Left hindlimb (tissue), 1 donor: ENCODE results near the gene NXPH2.
"Not testable (repeated sequence)": the region's sequence is repeated elsewhere in the genome, so short reads cannot be mapped to it uniquely, and the experiment has no call there.

Source experiments
- DNase-seq: peaks from one replicate; pipeline ENCODE4 v3.0.0-alpha.2; 2018

Gene NXPH2

DNA sequence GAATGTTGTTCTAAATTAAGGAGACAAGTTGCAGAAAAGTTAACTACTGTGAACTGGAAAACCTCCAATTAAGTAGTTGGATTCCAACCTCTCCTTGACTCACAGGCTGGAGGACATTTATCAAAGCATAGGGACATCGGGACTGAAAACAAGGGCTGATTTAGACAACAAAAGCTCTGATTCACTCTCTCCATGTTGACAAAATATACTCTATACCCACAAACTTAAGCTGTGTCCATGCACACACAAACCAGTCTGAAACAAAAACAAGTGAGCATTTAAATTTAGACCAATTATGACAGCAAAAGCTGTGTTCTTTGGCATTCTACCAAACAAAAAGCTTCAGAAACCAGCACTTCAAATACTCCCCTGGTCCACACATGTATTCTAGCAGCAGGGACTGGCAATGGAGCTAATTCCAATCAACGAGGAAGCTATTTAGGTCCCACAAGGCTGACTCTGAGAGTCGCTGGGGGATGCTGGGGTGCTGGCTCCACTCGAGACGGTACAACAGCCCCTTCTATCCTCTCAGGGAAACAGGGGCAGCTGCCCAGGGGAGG is 71.4 kb downstream of the NXPH2 start:
- no peak for DNase-seq

DNA sequence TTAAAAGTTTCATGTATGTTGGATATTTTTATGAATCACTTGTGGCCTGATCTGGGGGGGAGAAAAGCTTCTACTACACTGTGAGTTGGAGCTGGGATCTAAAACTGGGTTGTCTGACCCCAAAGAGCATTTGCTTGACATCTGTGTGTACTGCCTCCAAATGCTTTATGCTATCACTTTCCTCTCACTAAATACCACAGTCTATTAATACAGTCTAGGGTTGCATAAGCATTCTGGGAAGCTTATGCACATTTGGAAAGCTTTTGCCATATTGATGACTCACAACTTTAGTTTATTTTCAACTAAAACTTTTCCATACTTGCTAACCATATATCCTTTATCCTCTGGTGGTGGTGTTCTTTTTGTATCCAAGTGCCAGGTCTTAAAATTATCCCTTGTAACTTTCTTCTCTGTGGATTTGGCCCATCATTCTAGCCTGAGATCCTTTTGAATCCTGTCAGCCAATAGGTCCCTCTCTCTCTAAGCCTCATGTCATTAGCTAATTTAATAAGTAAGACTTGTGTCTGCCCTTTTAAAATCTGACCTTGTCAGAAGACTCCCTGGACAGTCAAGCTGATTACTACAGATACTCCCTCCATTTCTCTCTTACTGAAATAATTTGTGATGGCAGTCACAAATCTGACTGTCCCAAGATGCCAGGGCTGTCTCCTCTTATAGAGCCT is 72.7 kb downstream of the NXPH2 start:
- no peak for DNase-seq

DNA sequence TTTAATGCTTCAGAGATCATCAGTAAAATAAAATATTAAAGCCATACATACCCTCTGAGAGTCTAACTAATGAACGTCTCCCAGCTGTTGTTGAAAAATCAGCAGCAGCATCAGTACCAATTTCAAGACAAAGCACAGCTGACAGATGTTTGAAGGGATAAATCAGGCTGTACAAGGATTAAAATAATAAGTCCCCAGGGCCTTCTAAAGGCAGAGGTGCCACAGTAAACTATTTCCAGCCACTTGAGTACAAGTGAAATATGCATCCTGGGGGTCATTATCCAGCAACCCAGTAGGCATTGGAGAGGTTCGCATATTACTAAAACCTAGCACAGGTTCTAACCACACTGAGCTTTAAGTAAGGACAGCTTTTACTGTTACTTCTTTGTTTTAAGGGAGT is 76.9 kb downstream of the NXPH2 start:
- DNase-seq, result no peak

DNA sequence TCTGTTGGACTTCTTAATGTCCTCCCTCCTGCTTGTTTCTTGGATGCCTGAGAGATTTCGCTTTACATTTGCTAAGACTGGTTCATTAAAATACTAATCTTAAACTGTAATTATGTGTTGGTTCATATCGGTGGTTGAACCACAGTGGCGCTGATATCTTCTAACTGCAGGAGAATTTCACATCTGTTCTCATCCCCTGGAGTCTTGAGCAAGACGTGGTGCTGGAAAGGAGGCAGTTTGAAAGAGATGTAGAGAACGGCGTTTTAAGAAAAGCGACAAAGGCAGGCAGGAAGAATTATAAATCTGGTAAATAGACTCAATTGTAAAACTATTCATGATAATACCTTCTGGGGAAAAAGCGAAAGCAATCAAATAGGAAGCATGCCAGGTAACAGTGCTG is 79.5 kb downstream of the NXPH2 start:
- DNase-seq, result no peak

DNA sequence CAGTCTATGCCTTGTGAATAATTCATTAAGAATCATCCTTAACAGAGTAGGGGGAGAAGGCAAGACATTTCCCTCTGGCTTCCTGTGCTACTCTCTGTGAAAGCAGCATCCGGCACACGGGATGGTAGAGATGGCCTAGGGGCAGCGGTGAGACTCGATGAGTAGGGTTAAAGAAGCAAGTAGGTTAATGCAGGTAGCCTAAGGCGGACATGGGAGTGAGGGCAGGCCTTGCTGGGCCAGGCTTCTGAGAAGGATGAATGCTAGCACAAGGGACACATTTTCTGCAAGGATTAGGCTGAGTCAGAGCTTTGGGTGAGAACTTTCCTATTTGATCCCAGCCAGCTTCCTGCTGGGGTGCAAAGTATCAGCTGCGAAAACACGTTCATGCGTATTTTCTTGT is 80.8 kb downstream of the NXPH2 start:
- no peak for DNase-seq

DNA sequence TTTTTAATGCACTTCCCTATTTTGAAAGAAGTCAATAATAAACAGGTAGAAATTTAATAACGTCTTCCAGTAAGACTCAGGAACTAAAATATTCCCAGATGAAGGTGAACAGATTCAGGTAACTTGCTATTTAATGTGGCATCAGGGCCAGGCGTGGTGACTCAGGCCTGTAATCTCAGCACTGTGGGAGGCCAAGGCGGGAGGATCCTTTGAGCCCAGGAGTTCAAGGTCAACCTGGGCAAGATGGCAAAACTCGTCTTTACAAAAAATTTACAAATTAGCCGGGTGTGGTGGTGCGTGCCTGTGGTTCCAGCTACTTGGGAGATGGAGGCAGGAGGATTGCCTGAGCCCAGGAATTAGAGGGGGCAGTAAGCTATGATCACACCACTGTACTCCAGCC is 81.8 kb downstream of the NXPH2 start:
- no peak for DNase-seq

DNA sequence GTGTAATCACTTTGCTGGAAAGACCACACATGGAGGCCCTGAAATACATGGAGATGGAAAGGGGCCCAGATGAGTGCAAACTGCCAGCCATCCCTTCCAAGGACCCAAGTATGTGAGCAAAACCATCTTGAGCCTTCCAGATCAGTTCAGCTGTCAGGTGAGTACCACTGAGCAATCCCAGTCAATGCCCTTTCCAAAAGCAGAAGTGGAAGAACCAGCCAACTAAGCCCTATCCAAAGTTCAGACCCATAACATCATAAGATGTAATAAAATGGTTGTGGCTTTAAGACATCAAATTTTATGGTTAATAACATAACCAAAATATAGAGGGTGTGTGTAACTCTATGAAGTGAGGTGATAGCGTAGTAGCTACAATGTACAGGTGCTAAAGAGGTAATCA is 88.5 kb downstream of the NXPH2 start:
- DNase-seq, result no peak

DNA sequence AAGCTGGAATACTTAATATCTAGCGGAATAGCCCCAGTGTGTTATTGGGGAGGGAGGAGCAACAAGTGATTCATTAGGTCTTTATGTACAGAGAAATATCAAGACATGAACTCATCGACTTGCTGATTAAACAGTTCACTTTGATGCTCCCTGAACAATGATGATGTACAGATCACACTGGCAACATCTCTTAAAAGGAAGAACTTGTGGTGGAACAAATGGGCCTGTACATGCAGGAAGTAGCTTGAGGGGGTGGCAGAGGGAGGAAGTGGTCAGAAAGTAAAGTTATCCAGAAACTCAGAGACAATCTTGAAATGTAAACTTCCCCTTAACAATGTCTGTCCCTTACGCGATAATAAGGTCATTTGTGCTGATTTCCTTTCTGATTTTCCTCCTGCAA is 90.5 kb downstream of the NXPH2 start:
- DNase-seq, result no peak

DNA sequence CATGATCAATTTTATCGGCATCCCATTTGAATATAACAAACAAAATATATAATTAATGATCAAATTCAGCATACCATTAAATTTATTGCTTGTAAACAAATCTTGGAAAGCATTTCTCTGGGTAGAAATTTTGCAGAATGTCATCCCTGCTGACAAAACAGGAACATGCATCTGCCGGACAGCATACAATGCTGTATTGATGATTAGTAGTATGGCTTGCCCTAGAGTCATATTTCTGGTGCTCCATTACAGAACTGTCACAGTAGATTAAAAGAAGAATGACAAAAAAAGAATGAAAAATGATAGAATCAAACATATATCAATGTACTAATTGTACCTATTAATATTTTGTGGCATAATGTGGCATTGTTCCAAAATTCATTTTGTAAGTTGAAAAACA is 98.0 kb downstream of the NXPH2 start:
- no peak for DNase-seq

DNA sequence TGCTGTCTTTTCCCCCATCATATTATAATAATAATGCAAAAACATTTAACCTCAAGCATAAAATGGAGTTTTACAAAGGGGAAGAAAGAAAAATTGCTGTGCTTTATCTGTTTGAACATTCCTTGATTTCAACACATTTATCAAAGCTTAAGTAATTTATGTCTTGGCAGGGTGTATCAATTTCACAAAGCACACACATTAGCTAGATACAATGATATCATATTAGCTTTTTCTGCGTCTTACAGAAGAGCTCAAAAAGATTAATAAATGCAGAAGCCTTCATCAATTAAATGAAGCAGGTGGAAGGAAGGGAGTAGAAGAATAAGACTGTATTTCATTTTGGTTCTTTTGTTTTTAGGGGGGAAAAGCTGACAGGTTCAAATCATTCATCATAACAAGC is 103.0 kb downstream of the NXPH2 start:
- no peak for DNase-seq

DNA sequence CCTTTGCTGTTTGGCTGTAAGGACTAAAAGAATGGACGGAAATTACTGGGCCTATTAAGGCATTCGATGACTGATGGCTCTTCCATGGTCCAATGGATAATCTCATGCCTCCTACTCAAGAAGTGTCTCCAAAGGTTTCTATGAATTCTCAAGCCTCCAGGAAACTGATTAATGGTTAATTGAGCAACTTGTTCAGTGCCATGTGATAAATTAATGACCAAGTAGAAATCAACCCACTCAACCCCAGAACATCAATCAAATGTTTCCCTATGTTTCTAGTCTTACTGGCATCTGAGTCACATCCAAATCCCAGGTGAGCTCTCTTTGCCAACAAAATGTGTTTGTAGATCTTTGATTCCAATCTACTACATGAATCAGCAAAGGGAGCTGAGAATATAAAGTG is 103.6 kb downstream of the NXPH2 start:
- no peak for DNase-seq

DNA sequence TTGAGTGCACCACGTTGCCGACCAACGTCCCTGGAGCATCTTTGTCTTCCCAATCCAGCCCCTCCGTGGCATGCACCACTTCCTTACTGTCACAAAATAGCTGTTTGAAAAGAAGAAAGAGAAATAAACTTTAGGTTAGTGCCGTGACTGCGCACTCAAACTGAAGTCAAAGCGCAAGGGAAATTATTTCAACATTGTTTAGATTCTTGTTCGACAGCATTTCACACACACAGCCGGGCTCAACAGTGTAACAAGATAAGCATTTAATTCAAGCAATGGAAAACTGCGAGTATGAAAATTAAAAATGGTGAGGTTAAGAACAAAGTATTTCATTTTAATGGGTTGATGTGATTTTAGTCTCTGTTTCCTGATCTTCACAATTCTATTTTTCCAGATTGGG is 108.6 kb downstream of the NXPH2 start:
- DNase-seq, result no peak

DNA sequence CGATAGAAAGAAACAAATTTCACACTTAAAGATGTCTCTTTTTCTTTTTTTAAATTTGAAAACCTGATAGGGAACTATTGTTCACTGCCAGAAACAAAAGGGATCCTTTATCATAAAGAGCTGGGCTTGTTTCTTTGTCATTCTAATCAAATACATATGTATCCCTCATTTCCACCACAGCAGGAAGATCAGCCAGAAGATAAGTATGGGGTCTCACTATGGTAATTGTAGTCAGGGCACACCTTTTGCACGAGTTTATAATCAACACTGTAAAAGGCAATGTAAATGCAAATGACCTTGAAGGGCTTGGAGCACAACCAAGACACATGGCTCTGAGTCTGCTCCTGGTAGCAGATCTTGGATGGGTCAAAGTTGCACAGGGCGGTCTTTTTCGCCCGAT is 109.5 kb downstream of the NXPH2 start:
- DNase-seq, result no peak

DNA sequence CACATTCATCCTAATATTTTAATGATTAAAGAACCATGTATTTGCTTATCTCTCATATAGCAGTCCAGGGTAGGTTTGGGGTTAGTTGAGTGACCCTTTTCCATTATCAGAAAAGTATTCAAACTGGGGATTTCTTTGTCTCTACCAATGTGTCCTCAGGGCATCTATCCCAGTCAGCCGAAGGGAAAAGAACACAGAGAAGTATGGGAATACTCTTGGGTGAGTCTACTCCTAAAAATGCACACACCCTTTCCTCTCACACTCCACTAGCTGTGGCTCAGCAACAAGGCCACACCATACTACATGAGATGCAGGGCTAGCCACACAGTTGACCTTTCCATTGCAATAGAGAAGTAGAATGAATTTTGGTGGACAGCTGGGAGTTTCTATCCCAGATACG is 114.3 kb downstream of the NXPH2 start:
- no peak for DNase-seq

DNA sequence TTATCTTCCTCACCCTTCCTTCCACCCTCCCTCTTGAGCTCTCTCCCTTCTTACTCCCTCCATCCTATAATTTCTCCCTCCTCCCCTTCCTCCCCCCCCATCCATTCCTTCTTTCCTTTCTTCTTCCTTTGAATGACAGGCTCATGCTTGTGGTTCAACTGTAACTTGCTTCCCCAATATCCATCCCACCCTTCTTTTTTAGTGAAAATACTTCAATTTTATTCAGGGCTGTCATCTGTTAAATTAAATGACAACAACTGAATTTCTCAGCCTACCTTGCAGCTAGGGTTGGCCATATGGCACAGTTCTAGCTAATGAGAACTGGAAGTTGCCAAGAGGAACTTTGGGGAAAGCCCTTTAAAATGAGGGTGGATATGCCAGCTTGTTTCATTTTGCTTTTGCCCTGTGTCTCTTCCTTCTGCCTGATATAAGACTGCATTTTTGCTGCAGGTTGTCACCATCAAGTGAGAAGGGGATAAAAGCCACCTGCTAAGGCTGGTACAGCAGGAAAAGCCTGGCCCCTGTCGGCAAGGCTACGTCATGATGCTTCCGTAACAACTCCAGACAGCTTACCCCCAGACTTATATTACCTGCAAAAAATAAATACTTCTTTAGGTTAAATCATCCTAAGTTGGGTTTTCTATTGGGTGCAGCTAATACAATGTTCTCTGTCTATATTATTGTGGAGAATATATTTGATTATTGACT is 121.8 kb downstream of the NXPH2 start:
- DNase-seq, result no peak

DNA sequence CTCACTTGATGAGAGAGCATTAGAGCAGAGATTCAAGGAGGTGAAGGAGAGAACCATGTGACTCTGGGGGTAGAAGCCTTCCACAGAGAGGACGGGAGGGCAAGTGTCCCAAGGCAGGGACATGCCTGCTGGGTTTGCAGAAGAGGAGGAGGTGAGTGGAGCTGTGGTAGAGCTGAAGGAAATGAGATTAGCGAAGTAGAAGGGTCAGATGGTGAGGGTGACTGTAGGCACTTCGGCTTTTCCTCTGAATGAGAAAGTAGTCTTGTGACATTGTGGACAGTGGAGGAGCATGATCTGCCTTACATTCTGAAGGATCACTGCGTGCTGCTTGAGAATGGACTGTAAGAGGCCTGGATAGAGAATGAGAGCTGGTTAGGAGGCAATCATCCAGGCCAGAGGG is 126.0 kb downstream of the NXPH2 start:
- no peak for DNase-seq

DNA sequence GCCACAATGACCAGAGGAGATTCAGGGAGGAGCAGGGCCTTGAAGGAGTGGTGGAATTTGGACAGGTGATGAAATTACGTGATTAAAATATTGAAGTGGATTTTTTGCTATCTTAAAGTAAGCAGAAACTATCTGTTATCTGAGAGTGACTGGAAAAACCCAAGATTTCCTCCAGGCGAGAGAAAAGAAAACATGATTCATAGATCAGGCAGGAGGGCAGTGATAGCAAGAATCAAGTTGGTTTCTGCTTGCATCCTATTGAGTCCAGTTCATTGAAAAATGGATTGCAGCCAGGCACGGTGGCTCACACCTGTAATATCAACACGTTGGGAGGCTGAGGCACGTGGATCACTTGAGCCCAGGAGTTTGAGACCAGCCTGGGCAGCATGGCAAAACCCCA is 127.8 kb downstream of the NXPH2 start:
- DNase-seq, result no peak

DNA sequence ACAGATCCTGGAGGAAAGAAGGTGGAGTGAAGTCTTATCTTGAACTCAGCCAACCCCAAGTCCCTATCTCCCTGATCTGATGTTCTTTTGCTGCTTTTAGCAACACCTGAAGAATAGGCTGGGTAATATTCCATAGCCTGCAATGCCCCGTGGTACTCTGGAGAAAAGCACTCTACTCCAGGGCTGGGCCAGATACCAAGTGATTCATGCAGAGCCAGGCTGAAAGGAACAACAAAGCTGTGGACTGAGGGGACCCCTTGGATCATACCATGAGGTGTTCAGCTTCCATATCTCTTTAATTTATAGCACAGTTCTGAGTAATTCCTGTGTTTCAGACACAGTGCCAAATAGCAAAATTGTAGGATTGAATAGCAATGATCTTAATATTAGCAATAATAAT is 130.6 kb downstream of the NXPH2 start:
- no peak for DNase-seq

DNA sequence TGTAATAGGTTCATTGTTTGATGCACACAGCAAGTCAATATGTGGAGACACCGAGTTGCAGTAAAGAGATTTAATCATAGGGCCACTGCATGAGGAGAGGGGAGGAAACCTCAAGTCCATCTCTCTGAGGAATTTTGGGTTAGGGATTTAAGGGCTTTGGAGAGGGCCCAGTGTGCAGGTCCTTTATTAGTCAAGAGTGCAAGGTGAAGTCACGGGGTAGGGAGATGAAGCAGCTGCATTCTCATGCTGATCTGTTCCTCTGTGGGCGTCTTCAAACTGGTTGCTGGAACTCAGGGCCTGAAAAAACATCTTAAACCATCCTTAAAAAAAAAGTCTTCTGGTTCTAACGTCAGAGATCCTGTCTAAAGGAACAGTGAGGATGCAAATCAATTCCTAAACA is 131.6 kb downstream of the NXPH2 start:
- DNase-seq, result no peak

DNA sequence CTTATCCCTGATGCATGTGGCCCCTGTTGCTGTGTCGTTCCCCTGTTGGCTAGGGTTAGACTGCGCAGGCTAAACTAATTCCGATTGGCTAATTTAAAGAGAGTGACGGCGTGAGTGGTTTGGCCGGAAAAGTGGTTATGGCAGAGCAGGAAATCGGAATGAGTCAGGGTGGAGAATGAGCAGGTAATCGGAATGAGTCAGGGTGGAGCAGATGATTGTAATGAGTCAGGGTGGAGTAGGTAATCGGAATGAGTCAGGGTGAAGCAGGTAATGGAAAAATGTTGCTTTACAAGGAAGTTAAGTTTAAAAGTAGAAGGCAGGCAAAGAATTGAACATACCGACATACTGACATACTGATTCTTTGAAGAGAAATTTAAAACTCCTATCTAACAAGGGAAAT is 135.4 kb downstream of the NXPH2 start:
- DNase-seq, result not testable (repeated sequence)

DNA sequence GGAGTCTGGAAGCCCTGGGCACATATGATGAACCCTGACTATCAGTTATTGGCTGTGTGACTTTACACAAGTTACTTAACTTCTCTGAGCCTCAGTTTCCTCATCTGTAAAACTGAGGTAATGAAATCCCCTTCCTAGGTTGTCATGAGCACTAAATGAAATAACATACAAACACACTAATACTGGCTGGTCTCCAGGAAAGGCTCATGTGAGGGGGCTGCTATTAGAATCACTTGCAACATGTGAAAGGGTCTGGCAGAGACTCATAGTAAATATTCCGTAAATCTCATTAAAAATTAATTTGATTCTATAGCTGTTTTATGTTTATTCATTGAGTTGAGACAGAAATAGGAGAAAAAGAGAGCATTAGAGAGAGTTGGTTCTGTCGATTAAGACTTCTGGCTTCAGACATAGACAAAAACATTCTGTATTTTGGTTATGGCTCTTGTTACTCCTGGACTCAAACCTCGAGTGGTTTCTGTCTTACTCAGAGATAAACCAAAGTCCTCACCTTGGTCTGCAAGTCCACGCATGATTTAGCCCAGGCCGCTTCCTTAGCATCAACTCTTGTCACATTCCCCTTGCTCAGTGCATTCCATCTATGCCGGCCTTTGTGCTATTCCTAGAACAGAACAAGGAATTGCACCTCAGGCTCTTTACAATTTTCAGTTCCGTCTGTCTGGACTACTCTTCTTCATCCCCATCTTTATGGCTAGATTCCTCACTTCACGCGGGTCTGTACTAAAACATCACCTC is 139.1 kb downstream of the NXPH2 start:
- DNase-seq, result no peak

DNA sequence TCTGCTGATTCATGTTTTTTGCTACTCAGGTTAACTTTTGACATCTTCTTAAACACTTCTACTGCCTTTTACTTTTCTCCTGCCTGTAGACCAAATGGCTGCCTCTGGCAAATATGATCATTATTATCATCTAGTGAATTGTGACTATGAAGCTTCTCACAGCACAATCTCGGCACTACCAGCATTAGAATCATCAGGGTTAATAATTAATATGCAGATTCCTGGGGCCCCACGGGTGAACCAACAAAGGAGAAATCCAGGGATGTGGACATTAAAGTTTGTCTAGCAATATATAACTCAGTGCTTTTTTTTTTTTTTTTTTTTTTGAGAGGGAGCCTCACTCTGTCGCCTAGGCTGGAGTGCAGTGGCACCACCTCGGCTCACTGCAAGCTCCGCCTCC is 142.5 kb downstream of the NXPH2 start:
- no peak for DNase-seq

DNA sequence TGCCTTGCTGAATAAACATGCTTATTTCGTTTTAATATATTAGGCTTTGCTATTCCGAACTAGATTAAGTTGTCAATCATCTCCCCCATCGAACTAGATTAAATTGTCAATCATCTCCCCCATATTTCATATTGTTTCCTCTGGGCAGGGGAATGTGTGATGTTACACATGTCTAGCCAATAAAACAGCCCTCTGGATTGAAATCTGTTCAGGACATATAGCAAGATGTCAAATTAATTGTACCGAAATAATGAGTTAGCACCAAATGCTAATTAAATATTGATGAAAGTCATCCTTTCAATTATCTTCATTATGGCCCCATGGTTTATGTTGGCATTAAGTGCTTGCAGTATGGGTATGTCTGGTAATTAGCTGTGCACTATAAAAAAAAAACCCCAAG is 143.1 kb downstream of the NXPH2 start:
- no peak for DNase-seq

DNA sequence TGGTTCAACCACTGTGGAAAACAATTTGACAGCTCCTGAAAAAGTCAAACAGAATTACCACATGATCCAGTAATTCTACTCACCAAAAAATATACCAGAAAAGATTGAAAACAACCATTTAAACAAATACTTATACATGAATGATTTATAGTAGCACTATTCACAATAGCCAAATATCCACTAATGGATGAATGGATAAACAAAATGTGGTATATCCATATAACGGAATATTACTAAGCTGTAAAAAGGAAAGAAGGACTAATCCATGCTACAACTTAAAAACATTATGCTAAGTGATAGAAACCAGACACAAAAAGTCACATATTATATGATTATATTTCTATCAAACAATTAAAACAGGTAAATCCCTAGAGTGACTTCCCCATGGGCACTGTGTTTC is 147.1 kb downstream of the NXPH2 start:
- DNase-seq, result no peak
